Measurements from ENCODE around the gene CISD3.

DNA sequence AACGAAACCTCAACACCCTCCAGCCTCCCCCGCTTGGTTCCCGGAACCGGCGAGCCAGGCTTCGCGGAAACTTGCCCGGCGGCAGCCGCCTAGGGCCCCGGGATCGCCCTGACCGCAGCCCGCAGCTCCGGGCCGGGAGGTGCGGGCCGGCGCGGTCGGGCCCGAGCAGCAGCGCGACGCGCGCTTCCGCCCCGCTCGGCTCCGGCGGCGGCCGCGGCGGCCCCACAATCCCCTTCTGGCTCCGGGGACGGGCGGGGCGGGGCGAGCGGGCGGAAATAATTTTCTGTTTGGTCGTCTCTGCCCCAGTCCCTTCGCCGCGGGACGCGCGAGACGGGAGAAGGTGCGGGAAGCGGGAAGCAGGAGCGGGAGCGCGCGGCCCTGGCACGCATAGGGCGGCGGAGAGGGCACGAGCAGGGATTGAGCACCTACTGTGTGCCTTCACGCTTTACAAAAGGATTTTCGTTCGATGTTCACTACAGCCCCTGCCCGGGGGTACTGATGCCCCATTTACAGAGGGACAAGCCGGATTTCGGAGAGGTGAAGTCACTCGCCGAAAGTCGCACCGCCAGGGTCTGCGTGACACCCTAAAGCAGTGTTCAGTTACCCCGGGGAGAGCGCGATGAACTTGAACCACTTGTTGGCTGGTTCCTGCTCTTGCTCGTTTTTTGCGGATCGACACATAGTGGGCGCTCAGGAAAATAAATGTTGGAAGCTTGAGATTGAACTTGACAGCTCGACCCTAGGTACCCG lies 27.8 kb upstream of the CISD3 start:
- TF ChIP-seq EZH2 (IDR thresholded peaks at IDR 0.05; ENCODE audit: insufficient read depth, poor library complexity, severe bottlenecking): no peak
- TF ChIP-seq EZH2phosphoT487 (IDR thresholded peaks at IDR 0.05; ENCODE audit: insufficient read depth, low read depth): no peak

Data from GM23248 (cell line).